ENCODE measurements around the gene CA12.

- TF ChIP-seq ATF3 (IDR thresholded peaks at IDR 0.05) (no peak), CTCF (IDR thresholded peaks at IDR 0.05; ENCODE audit: low read depth, low read length, missing input control) (no peak), RAD21 (IDR thresholded peaks at IDR 0.05) (no peak), MAX (IDR thresholded peaks at IDR 0.05) (no peak), NR2F2 (IDR thresholded peaks at IDR 0.05) (no peak), GABPA (IDR thresholded peaks at IDR 0.05 in 1 of 2, conservative IDR thresholded peaks at IDR 0.05 in 1 of 2) (no peak), YY1 (IDR thresholded peaks at IDR 0.05) (no peak), TAF1 (conservative IDR thresholded peaks at IDR 0.05) (no peak), JUND (IDR thresholded peaks at IDR 0.05) (no peak), EGR1 (IDR thresholded peaks at IDR 0.05; ENCODE audit: low read depth in 2 of 2) (no peak), SP1 (IDR thresholded peaks at IDR 0.05) (no peak), RXRA (IDR thresholded peaks at IDR 0.05) (no peak)
- TF ChIP-seq, protein P1, sequence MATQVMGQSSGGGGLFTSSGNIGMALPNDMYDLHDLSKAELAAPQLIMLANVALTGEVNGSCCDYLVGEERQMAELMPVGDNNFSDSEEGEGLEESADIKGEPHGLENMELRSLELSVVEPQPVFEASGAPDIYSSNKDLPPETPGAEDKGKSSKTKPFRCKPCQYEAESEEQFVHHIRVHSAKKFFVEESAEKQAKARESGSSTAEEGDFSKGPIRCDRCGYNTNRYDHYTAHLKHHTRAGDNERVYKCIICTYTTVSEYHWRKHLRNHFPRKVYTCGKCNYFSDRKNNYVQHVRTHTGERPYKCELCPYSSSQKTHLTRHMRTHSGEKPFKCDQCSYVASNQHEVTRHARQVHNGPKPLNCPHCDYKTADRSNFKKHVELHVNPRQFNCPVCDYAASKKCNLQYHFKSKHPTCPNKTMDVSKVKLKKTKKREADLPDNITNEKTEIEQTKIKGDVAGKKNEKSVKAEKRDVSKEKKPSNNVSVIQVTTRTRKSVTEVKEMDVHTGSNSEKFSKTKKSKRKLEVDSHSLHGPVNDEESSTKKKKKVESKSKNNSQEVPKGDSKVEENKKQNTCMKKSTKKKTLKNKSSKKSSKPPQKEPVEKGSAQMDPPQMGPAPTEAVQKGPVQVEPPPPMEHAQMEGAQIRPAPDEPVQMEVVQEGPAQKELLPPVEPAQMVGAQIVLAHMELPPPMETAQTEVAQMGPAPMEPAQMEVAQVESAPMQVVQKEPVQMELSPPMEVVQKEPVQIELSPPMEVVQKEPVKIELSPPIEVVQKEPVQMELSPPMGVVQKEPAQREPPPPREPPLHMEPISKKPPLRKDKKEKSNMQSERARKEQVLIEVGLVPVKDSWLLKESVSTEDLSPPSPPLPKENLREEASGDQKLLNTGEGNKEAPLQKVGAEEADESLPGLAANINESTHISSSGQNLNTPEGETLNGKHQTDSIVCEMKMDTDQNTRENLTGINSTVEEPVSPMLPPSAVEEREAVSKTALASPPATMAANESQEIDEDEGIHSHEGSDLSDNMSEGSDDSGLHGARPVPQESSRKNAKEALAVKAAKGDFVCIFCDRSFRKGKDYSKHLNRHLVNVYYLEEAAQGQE (IDR thresholded peaks at IDR 0.05), result no peak
Measured at GRCh38 chr15:63396152-63396928, 14.7 kb upstream of the CA12 start.
